HG03025 (cell line): ENCODE data around the gene PHF12.
A peak's percentile ranks its signal among the peaks of the same experiment; 100 is the strongest.

ENCODE experiments used
- ATAC-seq: cut with Tn5 transposase; IDR thresholded peaks from one replicate; pipeline ENCODE4 v1.9.1; 2021; ENCODE audit warnings: mild to moderate bottlenecking, moderate library complexity; ENCODE audit not compliant: unreplicated experiment, low FRiP score

PHF12 gene

GRCh38 chr17:28956861-28957260 is 5.5 kb upstream of the PHF12 start:
- ATAC-seq = no peak

- no peak for ATAC-seq
Measured at GRCh38 chr17:28956112-28956511, 4.8 kb upstream of the PHF12 start.

GRCh38 chr17:28955408-28955807 is 4.1 kb upstream of the PHF12 start:
- ATAC-seq = no peak

GRCh38 chr17:28954886-28955285 is 3.6 kb upstream of the PHF12 start:
- ATAC-seq = no peak

GRCh38 chr17:28953444-28954118 is 2.3 kb upstream of the PHF12 start:
- no peak for ATAC-seq

GRCh38 chr17:28951991-28952975 is 965 bp upstream of the PHF12 start:
- peak; percentile 57 for ATAC-seq

GRCh38 chr17:28950752-28951427 is 428 bp downstream of the PHF12 start:
- peak; percentile 0 for ATAC-seq

- ATAC-seq = no peak
Measured at GRCh38 chr17:28950017-28950751, 1.1 kb downstream of the PHF12 start.

- ATAC-seq = no peak
Measured at GRCh38 chr17:28949185-28950016, 1.9 kb downstream of the PHF12 start.

GRCh38 chr17:28948873-28949184 is 2.5 kb downstream of the PHF12 start:
- no peak for ATAC-seq

- no peak for ATAC-seq
Measured at GRCh38 chr17:28948342-28948741, 3.0 kb downstream of the PHF12 start.

GRCh38 chr17:28947639-28948038 is 3.7 kb downstream of the PHF12 start:
- no peak for ATAC-seq

GRCh38 chr17:28946239-28946638 is 5.1 kb downstream of the PHF12 start:
- ATAC-seq = no peak

- no peak for ATAC-seq
Measured at GRCh38 chr17:28944862-28945741, 6.2 kb downstream of the PHF12 start.

- ATAC-seq = no peak
Measured at GRCh38 chr17:28944343-28944742, 7.0 kb downstream of the PHF12 start.

GRCh38 chr17:28942925-28943324 is 8.4 kb downstream of the PHF12 start:
- no peak for ATAC-seq

GRCh38 chr17:28941251-28941650 is 10.1 kb downstream of the PHF12 start:
- ATAC-seq = no peak

GRCh38 chr17:28940675-28941074 is 10.6 kb downstream of the PHF12 start:
- no peak for ATAC-seq

- no peak for ATAC-seq
Measured at GRCh38 chr17:28940142-28940541, 11.2 kb downstream of the PHF12 start.
